Omental fat pad (tissue), 4 donors: Measurements from ENCODE around the gene ADRA1B. TPM values are rescaled to one million over a fixed set of nuclear protein-coding genes. Genes with fewer than 3 reads are reported as not detected.
A peak's percentile ranks its signal among the peaks of the same experiment; 100 is the strongest.

Experiments used
- ATAC-seq: fragments of 150-250 bp; one replicate; pipeline ENCODE4 v1.9.1; 2016; ENCODE audit warnings: mild to moderate bottlenecking, moderate library complexity; ENCODE audit not compliant: low FRiP score
- DNase-seq: peaks from one replicate; pipeline ENCODE4 v3.0.0-alpha.2; 2019; ENCODE audit warnings: low spot score
- CTCF ChIP-seq, 3 donors: fragments of 450-650 bp; IDR thresholded peaks; one replicate each; pipeline ENCODE4 v1.5.1; 2016 to 2017; ENCODE audit warnings: antibody characterized with exemption in 3 of 3, mild to moderate bottlenecking in 3 of 3, moderate library complexity in 2 of 3
- total RNA-seq, 4 donors: library from RNA; depleted of rRNA; stranded (reverse); fragments of >200 nt; gene quantifications; one replicate each; pipeline ENCODE4 v1.1.0, GENCODE V29; 2016

The ADRA1B gene
- total RNA-seq, result 10 to 100 TPM in 1 of 4 donors, 1 to 10 TPM in 3; 1.6 to 13.1 (median 7.5) TPM

DNA sequence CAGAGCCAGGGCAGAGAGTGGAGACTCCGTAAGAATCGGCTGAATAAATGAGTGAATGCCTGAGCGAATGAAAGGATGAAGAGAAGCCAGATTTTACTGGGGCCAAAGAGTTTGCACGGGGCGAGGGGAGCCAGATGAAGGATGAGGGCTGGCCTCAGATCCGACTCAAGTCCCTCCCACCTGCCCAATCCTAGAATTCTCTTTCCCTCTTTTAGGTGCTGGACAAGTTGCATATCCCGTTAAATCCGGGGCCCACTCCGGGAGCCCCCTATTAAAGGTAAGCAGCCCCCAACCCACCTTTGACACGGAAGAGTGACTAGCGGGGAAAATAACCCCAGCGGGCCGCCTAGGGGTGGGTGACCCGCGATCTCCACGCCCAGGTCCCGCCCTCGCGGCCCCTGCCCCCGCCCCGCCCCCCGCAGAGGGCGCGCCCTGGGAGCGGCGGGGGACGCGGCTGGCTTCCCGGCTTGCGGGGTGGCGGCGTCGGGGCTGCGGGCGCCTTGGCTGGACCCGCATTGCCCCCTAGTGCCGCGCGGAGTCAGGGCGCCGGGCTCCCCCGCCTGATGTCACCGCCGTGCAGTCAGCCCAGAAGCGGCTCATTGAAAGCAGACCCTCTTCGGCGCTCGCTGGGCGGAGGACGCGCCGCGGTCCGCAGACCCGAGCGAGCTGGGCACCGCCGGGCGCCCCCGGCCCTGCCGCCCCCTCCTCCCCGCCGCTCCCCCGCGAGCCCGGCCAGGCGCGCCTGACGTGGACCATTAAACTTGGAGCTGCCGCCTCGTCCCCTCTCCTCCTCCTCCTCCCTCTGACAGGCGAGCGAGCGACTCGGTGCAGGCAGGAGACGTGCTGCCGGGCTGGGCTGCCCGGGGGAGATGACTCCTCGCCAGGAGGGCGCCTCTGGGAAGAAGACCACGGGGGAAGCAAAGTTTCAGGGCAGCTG is at the start of gene ADRA1B:
ADRA1B (plus strand) TSS at position 579 of the 937 bp plus-strand sequence. CDS start 424 bp downstream, outside the sequence.
- DNase-seq (no peak), ATAC-seq (peak; percentile 76)
- TF ChIP-seq CTCF (IDR thresholded peaks at IDR 0.05), result peak in 2 of 3 donors; percentile 9 to 54

DNA sequence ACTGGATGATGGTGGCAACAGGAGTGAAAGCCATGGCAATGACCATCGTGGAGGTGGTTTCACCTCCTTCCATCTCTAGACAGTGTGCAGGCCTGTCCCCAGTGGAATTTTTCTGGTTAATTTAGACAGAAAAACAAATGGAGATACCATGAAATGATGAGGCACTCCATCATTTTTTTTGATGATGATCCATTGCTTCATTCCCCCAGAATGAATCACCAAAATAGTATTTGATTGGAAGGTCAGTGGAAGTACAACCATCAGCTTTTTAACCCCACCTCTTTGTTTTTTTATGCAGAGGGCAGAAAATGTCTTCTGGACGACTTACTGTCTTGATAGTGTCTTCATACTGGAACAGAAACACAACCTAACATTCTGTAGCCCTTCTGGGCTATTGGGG is 42.6 kb upstream of the ADRA1B start:
- no peak for TF ChIP-seq CTCF (IDR thresholded peaks at IDR 0.05)
- ATAC-seq (no peak), DNase-seq (no peak)

GRCh38 chr5:159874263-159874662 is 42.0 kb upstream of the ADRA1B start:
- ATAC-seq, result no peak
- TF ChIP-seq CTCF (IDR thresholded peaks at IDR 0.05), result no peak
- DNase-seq, result no peak

GRCh38 chr5:159877016-159877415 is 39.3 kb upstream of the ADRA1B start:
- no peak for TF ChIP-seq CTCF (IDR thresholded peaks at IDR 0.05)
- DNase-seq (no peak), ATAC-seq (no peak)

GRCh38 chr5:159877894-159878448 is 38.3 kb upstream of the ADRA1B start:
- ATAC-seq, result peak; percentile 65
- no peak for DNase-seq
- TF ChIP-seq CTCF (IDR thresholded peaks at IDR 0.05), result no peak

- ATAC-seq (no peak), DNase-seq (no peak)
- no peak for TF ChIP-seq CTCF (IDR thresholded peaks at IDR 0.05)
Measured at GRCh38 chr5:159878988-159879471, 37.3 kb upstream of the ADRA1B start.
